Activated CD4-positive, alpha-beta memory T cell treated with anti-CD3 and anti-CD28 coated beads, Interleukin-2, amount 10 ng/mL, durations not matched to agents 7 days and 5 days (primary cell): ENCODE data around the gene ARFIP1. TPM values are rescaled to one million over a fixed set of nuclear protein-coding genes. Genes with fewer than 3 reads are reported as not detected.

ENCODE experiments used
- CTCF ChIA-PET: fragments of 350-600 bp; sonication (Branson Sonifier 250); formaldehyde crosslinking; loops from one replicate; lab custom pipeline; 2021; ENCODE audit warnings: antibody characterized with exemption, inconsistent platforms; lab: Charles Lee
- POLR2A ChIA-PET: fragments of 350-600 bp; sonication (Branson Sonifier 250); formaldehyde crosslinking; loops from one replicate; lab custom pipeline; 2021; ENCODE audit warnings: antibody characterized with exemption; lab: Charles Lee
- DNase-seq: peaks from one replicate; pipeline ENCODE4 v3.0.0-alpha.2; 2020
- H3K27ac Mint-ChIP-seq: one replicate; pipeline ENCODE4 v1.8.0; 2021; ENCODE audit warnings: mild to moderate bottlenecking, mixed read lengths
- H3K27me3 Mint-ChIP-seq: one replicate; pipeline ENCODE4 v1.8.0; 2021; ENCODE audit warnings: mixed read lengths
- H3K36me3 Mint-ChIP-seq: one replicate; pipeline ENCODE4 v1.8.0; 2021; ENCODE audit warnings: low read depth, mixed read lengths
- H3K4me1 Mint-ChIP-seq: one replicate; pipeline ENCODE4 v1.8.0; 2021; ENCODE audit warnings: mixed read lengths
- H3K4me3 Mint-ChIP-seq: one replicate; pipeline ENCODE4 v1.8.0; 2021; ENCODE audit warnings: mild to moderate bottlenecking, mixed read lengths
- H3K9me3 Mint-ChIP-seq: one replicate; pipeline ENCODE4 v1.8.0; 2021; ENCODE audit warnings: mixed read lengths
- total RNA-seq, 2 experiments: library from RNA; stranded (reverse); gene quantifications; one replicate each; pipeline ENCODE4 v1.2.3, GENCODE V29; 2021

The ARFIP1 gene
- total RNA-seq, 2 experiments from 2014 or later, result 15.5 to 16.3 TPM

- Mint-ChIP-seq H3K9me3 (no peaks in the 10 kb centered on the region), H3K27me3 (peaks cover 5% of the 10 kb centered on the region), H3K27ac (no peak overlapping the region), H3K36me3 (peaks cover 2% of the 10 kb centered on the region), H3K4me3 (no peak overlapping the region), H3K4me1 (peaks cover 12% of the 10 kb centered on the region)
- DNase-seq, result no peak
- CTCF ChIA-PET, result interaction anchor here (0.5 kb wide), 1 partner anchor 131 kb away, joined by 4 read pairs; no protein-coding TSS in a partner anchor
- POLR2A ChIA-PET, result interaction anchor here (0.7 to 2.7 kb wide), 2 partner anchors 8 to 21 kb away, joined by 3 to 12 read pairs; partner anchors contain the start of genes ARFIP1 and TIGD4
Observed at GRCh38 chr4:152771741-152772533, 7.8 kb upstream of the ARFIP1 start.

- Mint-ChIP-seq H3K36me3 (peaks cover 2% of the 10 kb centered on the region), H3K9me3 (no peaks in the 10 kb centered on the region), H3K4me3 (no peak overlapping the region), H3K27me3 (peaks cover 13% of the 10 kb centered on the region), H3K4me1 (peaks cover 18% of the 10 kb centered on the region), H3K27ac (no peak overlapping the region)
- no peak for DNase-seq
- POLR2A ChIA-PET, result no interaction called here
- CTCF ChIA-PET, result no interaction called here
Observed at GRCh38 chr4:152773339-152773738, 6.4 kb upstream of the ARFIP1 start.

DNA sequence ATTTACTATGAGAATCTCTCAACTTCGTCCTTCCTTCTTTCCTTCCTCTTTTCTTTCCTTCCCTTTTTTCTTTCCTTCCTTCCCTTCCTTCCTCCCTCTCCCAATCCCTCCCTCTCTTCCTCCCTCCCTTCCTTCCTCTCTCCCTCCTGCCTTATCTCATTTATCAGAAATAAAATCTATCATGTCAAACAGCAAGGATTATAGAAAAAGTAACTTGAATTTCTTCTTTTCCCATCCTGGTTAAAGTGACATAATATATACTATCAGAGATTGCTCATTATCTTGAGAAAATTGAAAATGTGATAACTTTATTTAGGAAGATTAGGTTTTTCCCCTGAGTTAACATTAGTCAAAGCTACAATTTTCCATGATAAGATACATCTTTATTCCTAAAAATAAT, 5.8 kb upstream of the ARFIP1 start:
- CTCF ChIA-PET, result interaction anchor here (0.6 to 0.7 kb wide), 2 partner anchors 962 to 994 kb away, joined by 3 to 5 read pairs; no protein-coding TSS in a partner anchor

DNA sequence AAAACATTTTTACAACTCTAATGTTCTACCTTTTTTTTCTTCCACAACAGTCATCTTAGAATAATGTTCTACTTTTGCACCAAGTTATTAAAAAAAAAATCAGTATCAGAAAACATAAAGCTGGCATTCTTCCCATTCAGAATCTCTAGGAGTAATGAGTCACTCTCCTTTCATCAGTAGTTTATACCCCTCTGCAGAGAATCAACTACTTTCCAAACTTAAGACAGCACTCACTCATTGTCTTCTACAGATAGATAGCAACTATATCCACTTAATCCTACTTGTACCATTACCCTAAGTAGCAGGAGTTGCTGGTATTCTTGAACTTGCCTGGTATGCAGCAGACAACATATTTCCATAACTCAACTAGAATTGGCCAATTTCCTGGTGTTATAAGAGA, 3.4 kb upstream of the ARFIP1 start:
- Mint-ChIP-seq H3K27ac (no peak overlapping the region), H3K4me3 (no peak overlapping the region), H3K4me1 (peaks cover 37% of the 10 kb centered on the region), H3K36me3 (peaks cover 5% of the 10 kb centered on the region), H3K9me3 (no peaks in the 10 kb centered on the region), H3K27me3 (peaks cover 11% of the 10 kb centered on the region)
- POLR2A ChIA-PET, result no interaction called here
- CTCF ChIA-PET, result no interaction called here
- DNase-seq, result no peak

More for the DNA sequence above, 5.8 kb upstream of the ARFIP1 start:
- Mint-ChIP-seq H3K4me1 (peaks cover 24% of the 10 kb centered on the region), H3K27ac (no peak overlapping the region), H3K9me3 (no peaks in the 10 kb centered on the region), H3K4me3 (no peak overlapping the region), H3K36me3 (peaks cover 2% of the 10 kb centered on the region), H3K27me3 (peaks cover 13% of the 10 kb centered on the region)
- no peak for DNase-seq
- POLR2A ChIA-PET, result no interaction called here

DNA sequence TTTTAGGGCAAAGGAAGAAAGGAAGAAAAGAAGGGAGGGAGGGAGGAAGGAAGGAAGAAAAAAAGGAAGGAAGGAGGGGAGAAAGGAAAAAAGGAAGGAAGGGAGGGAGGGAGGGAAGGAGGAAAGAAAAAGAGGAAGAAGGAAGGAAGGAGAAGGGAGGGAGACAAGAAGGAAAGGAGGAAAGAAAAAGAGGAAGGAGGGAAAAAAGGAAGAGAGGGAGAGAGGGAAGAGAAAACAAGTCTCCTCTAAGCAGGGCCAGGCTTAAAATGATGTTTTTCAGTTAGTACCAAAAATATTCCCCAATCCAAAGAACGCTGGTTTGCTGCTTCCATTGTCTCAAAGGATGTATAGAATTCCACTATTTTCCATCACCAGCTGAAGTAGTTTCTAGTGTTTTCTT, 2.3 kb upstream of the ARFIP1 start:
- Mint-ChIP-seq H3K4me3 (no peak overlapping the region), H3K27me3 (peaks cover 11% of the 10 kb centered on the region), H3K36me3 (peaks cover 5% of the 10 kb centered on the region), H3K9me3 (no peaks in the 10 kb centered on the region), H3K27ac (no peak overlapping the region), H3K4me1 (peaks cover 41% of the 10 kb centered on the region)
- DNase-seq, result no peak
- POLR2A ChIA-PET, result interaction anchor here (3.4 kb wide), 1 partner anchor 242 kb away, joined by 24 read pairs; the partner anchor contains the start of gene FBXW7
- CTCF ChIA-PET, result interaction anchor here (1.7 kb wide), 1 partner anchor 16 kb away, joined by 4 read pairs; no protein-coding TSS in a partner anchor

DNA sequence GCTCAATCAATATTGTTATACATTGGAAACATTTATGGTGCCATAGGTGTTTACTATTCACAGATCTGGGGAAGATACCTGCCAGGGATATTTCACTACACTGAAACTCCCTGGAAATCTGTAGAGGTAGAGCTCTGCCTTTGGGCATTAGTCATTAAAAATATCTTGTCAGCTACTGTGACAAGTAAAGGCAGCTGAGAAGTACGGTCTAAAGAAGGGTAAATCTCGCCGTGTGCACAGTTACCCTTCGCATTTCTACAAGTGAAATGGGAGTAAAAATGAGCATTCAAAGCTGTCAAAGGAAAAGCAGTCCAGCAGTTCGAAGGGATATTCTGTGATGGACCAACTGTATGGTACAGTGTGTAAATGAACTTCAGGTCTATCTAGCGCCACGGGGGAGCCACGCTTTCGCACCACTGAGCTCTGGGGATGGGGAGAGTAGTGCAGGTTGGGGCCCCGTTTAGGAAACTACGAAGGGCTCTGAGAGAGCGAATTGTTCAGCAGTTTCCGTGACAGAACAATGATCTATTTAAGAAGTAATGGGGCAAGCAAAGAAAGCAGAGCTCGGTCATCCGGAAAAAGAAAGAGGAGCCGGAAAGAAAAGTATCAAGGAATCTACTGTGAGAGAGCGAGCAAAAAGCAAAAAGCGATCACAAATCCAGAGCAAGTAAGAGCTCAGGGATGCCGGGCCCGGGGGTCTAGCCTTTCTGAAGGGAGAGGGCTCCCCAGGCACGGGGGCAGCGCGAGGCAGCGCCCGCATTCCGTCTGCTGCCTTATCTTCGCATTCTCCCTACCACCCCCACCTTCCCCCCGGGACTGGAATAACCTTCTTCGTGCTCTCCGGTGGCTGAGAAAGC, 870 bp upstream of the ARFIP1 start:
- H3K36me3 Mint-ChIP-seq, result peaks cover 5% of the 10 kb centered on the region
- ChIA-PET POLR2A (interaction anchor here (1.0 to 3.4 kb wide), 13 partner anchors 8 to 1679 kb away, joined by 3 to 24 read pairs (median 5); partner anchors contain the start of genes FBXW7, RPS3A and TMEM154), CTCF (interaction anchor here (1.0 to 2.5 kb wide), 11 partner anchors 9 to 420 kb away, joined by 3 to 20 read pairs (median 4); no protein-coding TSS in a partner anchor)
- H3K4me3 Mint-ChIP-seq, result peak overlapping the region; percentile 99
- H3K27me3 Mint-ChIP-seq, result peaks cover 11% of the 10 kb centered on the region
- peaks cover 46% of the 10 kb centered on the region for H3K4me1 Mint-ChIP-seq
- DNase-seq, result peak; percentile 37
- no peaks in the 10 kb centered on the region for H3K9me3 Mint-ChIP-seq
- H3K27ac Mint-ChIP-seq, result peak overlapping the region; percentile 94

DNA sequence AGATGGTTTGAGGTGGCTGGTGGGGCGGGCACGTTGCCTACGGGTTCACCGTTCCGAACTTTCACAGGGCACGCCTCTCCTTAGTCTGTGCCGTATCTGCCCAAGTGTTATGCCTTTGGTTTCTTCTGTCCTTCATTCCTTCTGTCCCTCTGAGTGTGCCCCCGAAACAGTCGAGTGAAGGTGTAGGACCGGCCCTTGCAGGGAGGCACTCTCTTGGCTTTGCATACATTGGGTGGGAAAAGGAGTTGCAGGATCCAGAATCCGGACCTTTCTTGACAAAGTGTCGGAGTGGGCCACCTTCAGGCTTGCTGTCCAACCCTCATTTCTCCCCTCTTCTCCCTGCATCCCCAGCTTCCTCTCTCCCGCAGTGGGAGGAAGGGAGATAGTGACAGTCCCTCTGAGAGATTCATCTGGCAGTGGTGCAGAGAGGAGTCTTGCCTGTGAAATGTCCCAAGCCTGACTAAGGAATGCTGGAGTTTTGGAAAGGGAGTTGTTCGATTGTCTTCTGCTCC, 569 bp downstream of the ARFIP1 start:
- DNase-seq, result no peak
- peaks cover 48% of the 10 kb centered on the region for H3K4me1 Mint-ChIP-seq
- ChIA-PET POLR2A (interaction anchor here (1.2 to 3.4 kb wide), 9 partner anchors 9 to 1681 kb away, joined by 3 to 24 read pairs (median 5); partner anchors contain the start of genes FBXW7, RPS3A and TMEM154), CTCF (interaction anchor here (1.2 to 2.5 kb wide), 3 partner anchors 10 to 280 kb away, joined by 5 to 20 read pairs (median 9); partner anchors contain the start of gene TMEM154)
- no peaks in the 10 kb centered on the region for H3K9me3 Mint-ChIP-seq
- H3K4me3 Mint-ChIP-seq, result peak overlapping the region; percentile 99
- H3K27ac Mint-ChIP-seq, result peak overlapping the region; percentile 94
- peaks cover 5% of the 10 kb centered on the region for H3K36me3 Mint-ChIP-seq
- H3K27me3 Mint-ChIP-seq, result peaks cover 11% of the 10 kb centered on the region

DNA sequence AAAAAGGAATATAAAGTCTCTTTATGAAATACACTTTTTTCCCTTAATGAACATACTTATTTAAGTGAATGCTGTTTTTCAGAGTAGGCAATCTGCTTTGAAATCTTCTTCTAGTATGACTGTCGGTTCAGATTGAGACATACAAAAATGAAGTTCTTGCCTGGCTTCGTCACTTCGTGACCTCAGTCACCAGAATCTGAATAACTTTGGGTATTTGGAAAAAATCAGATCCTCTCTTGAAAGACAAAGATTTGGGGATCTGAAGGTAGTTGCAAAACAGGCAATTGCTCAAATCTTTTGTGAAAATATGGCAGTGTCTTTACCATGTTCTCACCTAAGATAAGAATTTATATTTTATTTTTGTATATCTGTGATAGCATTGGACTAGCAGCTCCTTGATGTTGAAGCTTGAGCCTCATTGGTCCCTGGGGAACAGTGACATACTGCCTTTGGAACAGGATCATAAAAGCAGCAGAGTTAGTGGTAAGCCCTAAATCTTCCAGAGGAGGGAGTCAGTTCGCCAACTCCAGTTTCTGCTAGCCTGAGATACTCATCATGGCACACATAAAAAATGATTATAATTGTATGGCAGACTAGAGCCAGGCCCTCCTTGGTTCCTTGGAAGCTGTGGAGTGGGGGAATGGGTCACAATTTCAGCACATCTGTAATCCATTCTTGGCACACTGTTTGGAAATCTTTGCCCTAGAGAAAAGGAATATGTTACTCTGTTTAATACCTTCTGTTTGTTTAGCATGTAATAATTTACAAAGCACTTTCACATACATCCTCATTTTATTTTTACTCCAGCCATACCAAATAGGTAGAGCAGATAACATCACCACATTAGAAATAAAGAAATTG, 5.0 kb downstream of the ARFIP1 start:
- no peaks in the 10 kb centered on the region for H3K9me3 Mint-ChIP-seq
- ChIA-PET POLR2A (no interaction called here), CTCF (no interaction called here)
- peaks cover 6% of the 10 kb centered on the region for H3K36me3 Mint-ChIP-seq
- H3K4me1 Mint-ChIP-seq, result peaks cover 47% of the 10 kb centered on the region
- no peak overlapping the region for H3K4me3 Mint-ChIP-seq
- H3K27ac Mint-ChIP-seq, result no peak overlapping the region
- DNase-seq, result no peak
- H3K27me3 Mint-ChIP-seq, result no peaks in the 10 kb centered on the region

- Mint-ChIP-seq H3K4me3 (peak overlapping the region; percentile 19), H3K36me3 (peaks cover 3% of the 10 kb centered on the region), H3K27me3 (no peaks in the 10 kb centered on the region), H3K27ac (peak overlapping the region; percentile 0), H3K9me3 (no peaks in the 10 kb centered on the region), H3K4me1 (peaks cover 37% of the 10 kb centered on the region)
- DNase-seq, result no peak
- ChIA-PET CTCF (interaction anchor here (1.2 kb wide), 1 partner anchor 16 kb away, joined by 3 read pairs; no protein-coding TSS in a partner anchor), POLR2A (interaction anchor here (0.9 kb wide), 1 partner anchor 250 kb away, joined by 3 read pairs; the partner anchor contains the start of gene FBXW7)
Observed at GRCh38 chr4:152785639-152786615, 6.2 kb downstream of the ARFIP1 start.

- Mint-ChIP-seq H3K27ac (peak overlapping the region; percentile 0), H3K4me3 (peak overlapping the region; percentile 19), H3K4me1 (peaks cover 33% of the 10 kb centered on the region), H3K27me3 (no peaks in the 10 kb centered on the region), H3K9me3 (no peaks in the 10 kb centered on the region), H3K36me3 (peaks cover 3% of the 10 kb centered on the region)
- POLR2A ChIA-PET, result interaction anchor here (0.9 kb wide), 1 partner anchor 250 kb away, joined by 3 read pairs; the partner anchor contains the start of gene FBXW7
- no peak for DNase-seq
- CTCF ChIA-PET, result interaction anchor here (1.2 to 2.2 kb wide), 2 partner anchors 8 to 15 kb away, joined by 3 to 6 read pairs; partner anchors contain the start of genes ARFIP1 and TIGD4
Observed at GRCh38 chr4:152786627-152787026, 6.9 kb downstream of the ARFIP1 start.
